ENCODE results near the gene ZNF785. TPM values are rescaled to one million over a fixed set of nuclear protein-coding genes. Genes with fewer than 3 reads are reported as not detected.

The ZNF785 gene
- total RNA-seq, 1 donor from 2014 or later, result 58.4 TPM

- peaks cover 12% of the 10 kb centered on the region for H3K27me3 Mint-ChIP-seq (ENCODE audit: unreplicated experiment)
- peak within 1 kb of the TSS; percentile 99 for H3K27ac Mint-ChIP-seq (ENCODE audit: unreplicated experiment)
- H3K4me3 Mint-ChIP-seq (ENCODE audit: unreplicated experiment), result peak within 1 kb of the TSS; percentile 86
- TF ChIP-seq, protein P1, sequence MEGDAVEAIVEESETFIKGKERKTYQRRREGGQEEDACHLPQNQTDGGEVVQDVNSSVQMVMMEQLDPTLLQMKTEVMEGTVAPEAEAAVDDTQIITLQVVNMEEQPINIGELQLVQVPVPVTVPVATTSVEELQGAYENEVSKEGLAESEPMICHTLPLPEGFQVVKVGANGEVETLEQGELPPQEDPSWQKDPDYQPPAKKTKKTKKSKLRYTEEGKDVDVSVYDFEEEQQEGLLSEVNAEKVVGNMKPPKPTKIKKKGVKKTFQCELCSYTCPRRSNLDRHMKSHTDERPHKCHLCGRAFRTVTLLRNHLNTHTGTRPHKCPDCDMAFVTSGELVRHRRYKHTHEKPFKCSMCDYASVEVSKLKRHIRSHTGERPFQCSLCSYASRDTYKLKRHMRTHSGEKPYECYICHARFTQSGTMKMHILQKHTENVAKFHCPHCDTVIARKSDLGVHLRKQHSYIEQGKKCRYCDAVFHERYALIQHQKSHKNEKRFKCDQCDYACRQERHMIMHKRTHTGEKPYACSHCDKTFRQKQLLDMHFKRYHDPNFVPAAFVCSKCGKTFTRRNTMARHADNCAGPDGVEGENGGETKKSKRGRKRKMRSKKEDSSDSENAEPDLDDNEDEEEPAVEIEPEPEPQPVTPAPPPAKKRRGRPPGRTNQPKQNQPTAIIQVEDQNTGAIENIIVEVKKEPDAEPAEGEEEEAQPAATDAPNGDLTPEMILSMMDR (IDR thresholded peaks at IDR 0.05; ENCODE audit: partially characterized antibody, unreplicated experiment), result no peak
- peak; percentile 93 for DNase-seq
- H3K36me3 Mint-ChIP-seq (ENCODE audit: unreplicated experiment), result peaks cover 11% of the 10 kb centered on the region
- peaks cover 12% of the 10 kb centered on the region for H3K9me3 Mint-ChIP-seq (ENCODE audit: unreplicated experiment)
- peaks cover 26% of the 10 kb centered on the region for H3K4me1 Mint-ChIP-seq (ENCODE audit: low read depth, unreplicated experiment)
These were observed 27.3 kb downstream of the ZNF785 start, which contains the start of gene ZNF764 for GRCh38 chr16:30557957-30558788. Gene ZNF764, minus strand, starts transcription at chr16:30558374. Its CDS starts 192 bp downstream, at chr16:30558182.

DNA sequence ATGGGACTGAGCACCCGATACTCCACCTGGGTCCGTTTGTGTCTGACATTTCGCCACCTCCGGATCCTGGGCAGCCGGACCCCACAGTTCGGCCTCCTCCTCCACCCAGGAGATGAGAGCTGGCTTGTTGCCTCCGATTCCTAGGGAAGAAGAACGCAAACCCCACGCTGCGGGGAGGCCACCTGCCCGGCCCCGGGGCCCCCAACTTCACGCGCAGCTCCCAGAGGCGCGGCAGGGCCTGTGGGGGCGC, 27.9 kb downstream of the ZNF785 start:
- Mint-ChIP-seq H3K36me3 (ENCODE audit: unreplicated experiment) (peaks cover 11% of the 10 kb centered on the region), H3K4me1 (ENCODE audit: low read depth, unreplicated experiment) (peaks cover 26% of the 10 kb centered on the region), H3K4me3 (ENCODE audit: unreplicated experiment) (peak overlapping the region; percentile 86), H3K9me3 (ENCODE audit: unreplicated experiment) (peaks cover 12% of the 10 kb centered on the region), H3K27ac (ENCODE audit: unreplicated experiment) (peak overlapping the region; percentile 92), H3K27me3 (ENCODE audit: unreplicated experiment) (peaks cover 11% of the 10 kb centered on the region)
- DNase-seq, result no peak
- TF ChIP-seq, protein P1 (IDR thresholded peaks at IDR 0.05; ENCODE audit: partially characterized antibody, unreplicated experiment), result no peak

DNA sequence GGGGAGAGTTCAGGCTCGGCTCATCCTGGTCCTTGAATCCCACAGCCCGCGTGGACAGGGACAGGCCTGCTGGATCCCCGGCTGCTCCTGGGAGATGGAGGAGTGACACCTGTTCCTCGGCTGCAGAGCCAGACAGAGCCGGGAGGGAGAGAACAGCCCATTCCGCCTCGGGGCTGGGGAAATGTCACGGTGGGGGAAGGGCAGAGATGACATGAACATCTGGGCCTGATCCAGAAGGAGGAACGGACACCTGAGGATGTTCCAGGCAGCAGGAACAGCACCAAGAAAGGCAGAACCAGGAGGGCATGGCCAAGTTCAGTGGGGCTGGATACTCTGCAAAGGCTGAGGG, 29.4 kb downstream of the ZNF785 start:
- H3K9me3 Mint-ChIP-seq (ENCODE audit: unreplicated experiment), result peaks cover 12% of the 10 kb centered on the region
- H3K27me3 Mint-ChIP-seq (ENCODE audit: unreplicated experiment), result peaks cover 11% of the 10 kb centered on the region
- peak overlapping the region; percentile 95 for H3K4me3 Mint-ChIP-seq (ENCODE audit: unreplicated experiment)
- peaks cover 11% of the 10 kb centered on the region for H3K36me3 Mint-ChIP-seq (ENCODE audit: unreplicated experiment)
- TF ChIP-seq, protein P1 (IDR thresholded peaks at IDR 0.05; ENCODE audit: partially characterized antibody, unreplicated experiment), result no peak
- peaks cover 25% of the 10 kb centered on the region for H3K4me1 Mint-ChIP-seq (ENCODE audit: low read depth, unreplicated experiment)
- peak; percentile 67 for DNase-seq
- H3K27ac Mint-ChIP-seq (ENCODE audit: unreplicated experiment), result peak overlapping the region; percentile 98

DNA sequence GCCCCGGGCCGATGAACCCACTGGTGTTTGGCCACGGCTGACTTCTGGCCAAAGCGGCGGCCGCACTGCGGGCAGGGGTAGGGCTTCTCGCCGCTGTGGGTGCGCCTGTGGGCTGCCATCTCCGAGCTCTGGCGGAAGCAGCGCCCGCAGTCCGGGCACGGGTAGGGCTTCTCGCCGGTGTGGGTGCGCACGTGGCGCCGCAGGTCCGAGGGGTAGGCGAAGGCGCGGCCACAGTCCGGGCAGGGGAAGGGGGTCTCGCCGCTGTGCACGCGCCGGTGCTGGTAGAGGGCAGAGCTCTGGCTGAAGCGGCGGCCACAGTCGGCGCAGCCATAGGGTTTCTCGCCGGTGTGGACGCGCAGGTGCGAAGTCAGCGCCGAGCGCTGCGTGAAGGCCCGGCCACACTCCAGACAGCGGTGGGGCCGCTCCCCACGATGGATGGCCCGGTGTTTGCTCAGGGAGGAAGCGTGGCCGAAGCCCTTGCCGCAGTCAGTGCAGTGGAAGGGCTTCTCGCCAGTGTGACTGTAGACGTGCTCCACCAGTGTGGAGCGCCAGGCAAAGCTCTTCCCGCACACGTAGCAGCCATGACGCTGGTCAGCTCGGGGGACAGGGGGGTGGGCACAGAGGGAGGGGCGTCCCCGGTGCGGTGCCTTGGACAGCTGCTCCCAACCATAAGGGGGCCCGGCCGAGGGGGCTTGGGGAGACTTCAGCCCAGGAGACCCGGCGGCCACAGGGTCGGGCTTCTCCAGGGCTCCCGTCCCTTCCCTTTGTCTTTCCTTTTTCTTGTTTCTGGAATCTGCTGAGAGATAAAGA, 30.0 kb downstream of the ZNF785 start:
- H3K9me3 Mint-ChIP-seq (ENCODE audit: unreplicated experiment), result peaks cover 10% of the 10 kb centered on the region
- H3K4me1 Mint-ChIP-seq (ENCODE audit: low read depth, unreplicated experiment), result peaks cover 23% of the 10 kb centered on the region
- peak overlapping the region; percentile 98 for H3K27ac Mint-ChIP-seq (ENCODE audit: unreplicated experiment)
- TF ChIP-seq, protein P1 (IDR thresholded peaks at IDR 0.05; ENCODE audit: partially characterized antibody, unreplicated experiment), result no peak
- peaks cover 11% of the 10 kb centered on the region for H3K27me3 Mint-ChIP-seq (ENCODE audit: unreplicated experiment)
- no peak for DNase-seq
- peak overlapping the region; percentile 95 for H3K4me3 Mint-ChIP-seq (ENCODE audit: unreplicated experiment)
- H3K36me3 Mint-ChIP-seq (ENCODE audit: unreplicated experiment), result peaks cover 11% of the 10 kb centered on the region

Data from glutamatergic neuron (in vitro differentiated cells).